AG10803 (cell line): ENCODE data around the gene KRCC1.

ENCODE experiments used
- DNase-seq: peaks from one replicate; pipeline ENCODE4 v3.0.0; 2010; ENCODE audit warnings: low read depth
- H3K4me3 ChIP-seq: 2 replicates; pipeline ENCODE4 v1.5.1; 2011; ENCODE audit warnings: mild to moderate bottlenecking, low read length, control low read depth
- CTCF ChIP-seq: conservative IDR thresholded peaks from 2 replicates; pipeline ENCODE4 v1.5.1; 2011; ENCODE audit warnings: mild to moderate bottlenecking, low read length, control low read depth, inconsistent platforms

Gene KRCC1

GRCh38 chr2:88086401-88086800 is 30.8 kb upstream of the KRCC1 start:
- no peak overlapping the region for H3K4me3 ChIP-seq
- no peak for DNase-seq
- TF ChIP-seq CTCF = no peak

DNA sequence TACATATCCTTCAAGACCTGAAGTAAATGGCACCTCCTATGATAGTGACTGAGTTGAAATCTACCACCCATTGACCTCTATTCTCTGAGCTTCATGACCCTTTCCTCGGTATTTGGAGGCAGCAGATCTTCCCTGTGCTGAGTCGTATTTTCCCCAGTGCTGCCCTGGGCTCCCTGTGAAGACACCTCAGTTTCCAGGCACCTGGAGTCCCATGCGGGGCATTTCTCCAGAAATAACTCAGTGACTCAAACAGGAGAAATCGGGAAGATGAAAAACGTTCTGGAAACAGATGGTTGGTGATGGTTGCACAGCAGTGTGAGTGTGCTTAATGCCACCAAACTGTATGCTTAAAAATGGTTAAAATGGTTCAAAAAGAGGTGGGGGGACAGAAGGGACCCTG is 30.0 kb upstream of the KRCC1 start:
- H3K4me3 ChIP-seq = no peak overlapping the region
- no peak for TF ChIP-seq CTCF
- no peak for DNase-seq

GRCh38 chr2:88085099-88085498 is 29.5 kb upstream of the KRCC1 start:
- DNase-seq = no peak
- TF ChIP-seq CTCF = no peak

DNA sequence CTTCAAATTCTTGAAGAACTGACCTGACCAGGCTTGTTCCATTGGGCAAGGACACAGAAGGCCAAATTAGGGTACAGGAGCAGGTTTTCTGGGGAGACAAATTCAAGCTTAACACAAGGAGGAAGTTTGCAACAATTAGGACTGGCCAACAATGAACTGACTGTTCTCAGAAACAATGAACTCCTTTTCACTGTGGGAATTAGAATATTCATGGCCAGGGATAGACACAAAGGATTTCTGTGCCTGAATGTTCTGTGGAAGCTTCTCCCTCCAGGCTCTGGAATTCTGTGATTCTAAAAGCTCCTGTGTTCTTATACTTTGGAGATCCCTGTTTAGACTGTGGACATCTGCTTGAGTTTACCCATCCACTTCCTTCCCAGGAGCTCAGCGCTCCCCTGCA is 27.2 kb upstream of the KRCC1 start:
- H3K4me3 ChIP-seq = no peak overlapping the region
- TF ChIP-seq CTCF = no peak
- DNase-seq = no peak

More at GRCh38 chr2:88085099-88085498, 29.5 kb upstream of the KRCC1 start:
- no peak overlapping the region for H3K4me3 ChIP-seq

GRCh38 chr2:88081924-88082608 is 26.5 kb upstream of the KRCC1 start:
- no peak for TF ChIP-seq CTCF
- H3K4me3 ChIP-seq = no peak overlapping the region
- DNase-seq = no peak

DNA sequence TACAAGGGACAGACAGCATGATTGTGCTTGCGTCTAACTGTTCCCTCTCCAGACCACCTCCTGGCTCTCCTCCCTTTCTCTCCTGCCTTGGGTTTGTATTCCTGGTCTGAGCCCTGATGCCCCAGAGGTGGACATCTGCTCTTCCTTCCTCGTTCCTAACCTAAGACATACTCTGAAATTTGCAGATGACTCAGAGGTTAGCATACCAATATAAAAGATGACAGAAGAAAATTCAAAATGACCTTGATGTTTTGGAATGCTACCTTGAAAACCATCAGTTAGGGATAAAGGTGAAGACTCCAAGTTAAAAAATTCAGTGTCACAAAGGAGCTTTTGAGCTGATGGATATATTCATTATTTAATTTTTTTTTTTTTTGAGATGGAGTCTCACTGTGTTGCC is 25.0 kb upstream of the KRCC1 start:
- no peak for DNase-seq
- H3K4me3 ChIP-seq = no peak overlapping the region
- no peak for TF ChIP-seq CTCF

GRCh38 chr2:88078643-88079172 is 23.1 kb upstream of the KRCC1 start:
- no peak overlapping the region for H3K4me3 ChIP-seq
- TF ChIP-seq CTCF = no peak
- DNase-seq = no peak
